Sigmoid colon (tissue), 7 donors: Measurements from ENCODE around the gene HIVEP3. TPM values are rescaled to one million over a fixed set of nuclear protein-coding genes. Genes with fewer than 3 reads are reported as not detected.
A peak's percentile ranks its signal among the peaks of the same experiment; 100 is the strongest.

Source experiments
- DNase-seq: peaks from one replicate; pipeline ENCODE4 v3.0.0-alpha.2; 2019
- H3K27ac ChIP-seq, 4 donors: fragments of 200-600 bp; sonication (generic); one replicate each; pipeline ENCODE4 v1.5.1; 2016 to 2019; ENCODE audit warnings: mild to moderate bottlenecking in 1 of 4
- H3K27me3 ChIP-seq, 3 donors: fragments of 200-600 bp; sonication (generic); one replicate each; pipeline ENCODE4 v1.5.1; 2019; ENCODE audit warnings: mild to moderate bottlenecking in 1 of 3
- H3K36me3 ChIP-seq, 4 donors: fragments of 200-600 bp; sonication (generic); one replicate each; pipeline ENCODE4 v1.5.1; 2016 to 2019
- H3K4me1 ChIP-seq, 4 donors: fragments of 200-600 bp; sonication (generic); one replicate each; pipeline ENCODE4 v1.5.1; 2017 to 2019
- H3K4me3 ChIP-seq, 4 donors: fragments of 200-600 bp; sonication (generic); one replicate each; pipeline ENCODE4 v1.5.1; 2017 to 2019; ENCODE audit warnings: mild to moderate bottlenecking in 2 of 4, moderate library complexity in 1 of 4
- H3K9me3 ChIP-seq, 4 donors: fragments of 200-600 bp in 3 of 4; sonication (generic) in 3 of 4; one replicate each; pipeline versions ENCODE4 v1.5.1 to v1.6.1; 2013 to 2019
- EP300 ChIP-seq, 4 donors: sonication (generic); formaldehyde crosslinking; IDR thresholded peaks; one replicate each; pipeline ENCODE4 v1.6.1; 2017; ENCODE audit warnings: antibody characterized with exemption in 4 of 4
- POLR2A ChIP-seq, 2 donors: fragments of 450-650 bp; IDR thresholded peaks; one replicate each; pipeline ENCODE4 v1.6.1; 2016; ENCODE audit warnings: antibody characterized with exemption in 2 of 2, mild to moderate bottlenecking in 2 of 2, moderate library complexity in 2 of 2
- POLR2AphosphoS5 ChIP-seq, 4 donors: sonication (generic); formaldehyde crosslinking; IDR thresholded peaks; one replicate each; pipeline ENCODE4 v1.6.1; 2017; ENCODE audit warnings: antibody characterized with exemption in 4 of 4
- WGBS, 2 donors: extraction: QIAGEN DNeasy Blood & Tissue Kit; methylation state at CpG; one replicate each; pipeline ENCODE4 v1.1.7; 2013; 5-methylcytosine and 5-hydroxymethylcytosine counted together
- intact Hi-C: fragments of 100-400 bp; cut with DNase I; formaldehyde crosslinking; loops from one replicate; pipeline ENCODE4 v1.15.1; 2023
- polyA plus RNA-seq, 3 donors: library from polyadenylated mRNA; stranded (reverse); fragments of 200-250 nt; gene quantifications; one replicate each; pipeline ENCODE4 v1.2.3, GENCODE V29; 2013
- total RNA-seq, 4 donors: library from RNA; depleted of rRNA; stranded (reverse); fragments of >200 nt; gene quantifications; one replicate each; pipeline ENCODE4 v1.1.0, GENCODE V29; 2016
- TF ChIP-seq, protein P1 (sequence below), 4 experiments: fragments of 450-650 bp in 3 of 4; fragments of 200-600 bp in 1 of 4; IDR thresholded peaks; one replicate each; pipeline ENCODE4 v1.5.1; 2016 to 2019; ENCODE audit warnings: antibody characterized with exemption in 4 of 4, mild to moderate bottlenecking in 3 of 4, moderate library complexity in 2 of 4
- donor health status: healthy with polysubstance abuse.
- donor health status: Bipolar disorder and iron deficiency.
- donor health status: healthy.

The HIVEP3 gene
- total and polyA plus RNA-seq, 7 donors, result 1.4 to 7.8 (median 3.2) TPM

DNA sequence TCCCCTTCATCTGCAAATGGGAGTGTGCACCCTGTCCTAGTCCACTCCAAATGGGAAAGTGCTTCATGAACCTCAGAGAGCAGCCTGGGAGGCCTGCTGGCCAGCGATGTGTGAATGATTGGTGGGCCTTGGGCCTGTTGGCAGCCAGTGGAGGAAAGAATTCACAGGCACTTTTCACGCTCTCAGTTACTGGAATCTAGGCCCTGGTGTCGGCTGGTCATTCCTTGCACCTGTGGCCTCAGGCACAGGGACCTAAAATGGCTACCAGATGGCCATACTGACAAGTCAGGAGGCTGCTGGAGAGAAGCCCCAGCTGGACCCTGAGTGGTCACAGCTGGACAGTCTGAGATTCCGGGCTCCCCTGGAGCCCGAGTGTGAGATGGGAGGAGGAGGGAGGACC is 415.8 kb downstream of the HIVEP3 start:
- Histone ChIP-seq H3K4me1 (peaks cover 0 to 31% (median 27%) of the 10 kb centered on the region in 4 donors), H3K27ac (no peak overlapping the region), H3K36me3 (no peaks in the 10 kb centered on the region), H3K4me3 (no peak overlapping the region), H3K27me3 (no peaks in the 10 kb centered on the region), H3K9me3 (no peaks in the 10 kb centered on the region)
- no peak for DNase-seq
- TF ChIP-seq, protein P1, sequence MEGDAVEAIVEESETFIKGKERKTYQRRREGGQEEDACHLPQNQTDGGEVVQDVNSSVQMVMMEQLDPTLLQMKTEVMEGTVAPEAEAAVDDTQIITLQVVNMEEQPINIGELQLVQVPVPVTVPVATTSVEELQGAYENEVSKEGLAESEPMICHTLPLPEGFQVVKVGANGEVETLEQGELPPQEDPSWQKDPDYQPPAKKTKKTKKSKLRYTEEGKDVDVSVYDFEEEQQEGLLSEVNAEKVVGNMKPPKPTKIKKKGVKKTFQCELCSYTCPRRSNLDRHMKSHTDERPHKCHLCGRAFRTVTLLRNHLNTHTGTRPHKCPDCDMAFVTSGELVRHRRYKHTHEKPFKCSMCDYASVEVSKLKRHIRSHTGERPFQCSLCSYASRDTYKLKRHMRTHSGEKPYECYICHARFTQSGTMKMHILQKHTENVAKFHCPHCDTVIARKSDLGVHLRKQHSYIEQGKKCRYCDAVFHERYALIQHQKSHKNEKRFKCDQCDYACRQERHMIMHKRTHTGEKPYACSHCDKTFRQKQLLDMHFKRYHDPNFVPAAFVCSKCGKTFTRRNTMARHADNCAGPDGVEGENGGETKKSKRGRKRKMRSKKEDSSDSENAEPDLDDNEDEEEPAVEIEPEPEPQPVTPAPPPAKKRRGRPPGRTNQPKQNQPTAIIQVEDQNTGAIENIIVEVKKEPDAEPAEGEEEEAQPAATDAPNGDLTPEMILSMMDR (IDR thresholded peaks at IDR 0.05), result no peak
- TF ChIP-seq POLR2A (IDR thresholded peaks at IDR 0.05) (no peak), POLR2AphosphoS5 (IDR thresholded peaks at IDR 0.05) (peak in 2 of 4 donors; percentile 58 to 59), EP300 (IDR thresholded peaks at IDR 0.05) (no peak)
- WGBS, 2 donors, result 87 to 89% methylated on average over 5 of the region's 5 CpGs
- intact Hi-C loops, result no loop called here

DNA sequence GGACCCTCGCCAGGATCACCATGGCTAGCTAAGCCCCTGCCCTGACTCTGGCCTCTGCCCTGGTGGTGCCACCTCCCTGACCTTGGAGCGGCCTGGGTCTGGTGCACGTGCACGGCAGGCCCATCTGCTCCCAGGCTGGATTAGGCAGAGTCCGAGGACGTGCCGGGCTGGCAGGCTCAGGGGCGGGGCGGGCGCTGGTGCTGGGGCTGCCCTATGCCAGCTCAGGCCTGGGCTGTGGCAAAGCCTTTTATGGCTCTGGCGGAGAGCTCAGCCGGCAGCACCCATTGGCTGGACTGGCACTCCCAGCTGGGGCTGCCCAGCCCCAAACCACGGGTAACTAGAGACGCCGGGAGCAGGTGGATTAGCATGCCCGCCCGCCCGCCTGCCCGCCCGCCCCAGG is 417.1 kb downstream of the HIVEP3 start:
- Histone ChIP-seq H3K27ac (no peak overlapping the region), H3K4me1 (peaks cover 0 to 42% (median 35%) of the 10 kb centered on the region in 4 donors), H3K4me3 (no peak overlapping the region), H3K36me3 (no peaks in the 10 kb centered on the region), H3K9me3 (no peaks in the 10 kb centered on the region), H3K27me3 (no peaks in the 10 kb centered on the region)
- 21 to 78% methylated on average over 20 of the region's 20 CpGs for WGBS, 2 donors
- intact Hi-C loops, result no loop called here
- TF ChIP-seq POLR2A (IDR thresholded peaks at IDR 0.05) (no peak), POLR2AphosphoS5 (IDR thresholded peaks at IDR 0.05) (no peak), EP300 (IDR thresholded peaks at IDR 0.05) (no peak)
- TF ChIP-seq, protein P1 (IDR thresholded peaks at IDR 0.05), result no peak
- no peak for DNase-seq

DNA sequence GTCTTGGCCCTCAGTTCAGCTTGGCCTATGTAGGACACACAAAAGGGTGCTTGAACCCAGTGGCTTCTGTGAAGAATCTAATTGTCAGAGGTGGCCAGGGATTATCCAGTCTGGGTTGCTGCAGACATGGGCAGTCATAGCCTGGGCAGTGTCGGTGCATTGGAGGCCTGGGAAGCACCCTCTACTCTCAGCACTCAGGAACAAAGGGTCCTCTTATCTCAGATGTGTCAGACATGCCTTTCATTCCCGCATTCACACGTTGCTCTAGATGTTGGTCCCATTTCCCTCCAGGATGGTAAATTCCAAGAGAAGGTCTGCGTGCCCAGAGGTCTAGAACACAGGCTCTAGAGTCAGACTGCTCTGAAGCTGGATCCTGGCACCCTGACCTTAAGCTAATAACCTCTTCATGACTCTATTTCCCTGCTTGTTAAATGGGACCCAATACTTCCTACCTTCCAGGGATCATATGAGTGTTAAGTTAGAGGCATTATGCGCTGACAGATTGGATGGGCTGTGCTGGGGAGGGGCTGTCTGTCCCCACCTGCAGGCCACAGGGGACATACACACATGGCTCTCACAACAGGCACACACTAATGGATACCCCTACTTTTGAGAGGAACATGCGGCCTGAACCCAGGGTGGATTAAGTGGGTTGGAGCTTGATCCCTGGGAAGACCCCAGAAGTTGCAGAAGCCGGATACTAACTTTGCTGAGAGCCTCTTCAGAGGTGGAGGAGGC is 417.8 kb downstream of the HIVEP3 start:
- DNase-seq, result no peak
- no peaks in the 10 kb centered on the region for H3K36me3 ChIP-seq
- WGBS, 2 donors, result 57 to 87% methylated on average over 7 of the region's 7 CpGs
- intact Hi-C loops, result no loop called here
- H3K9me3 ChIP-seq, result no peaks in the 10 kb centered on the region
- peak overlapping the region; percentile 88 to 92 (median 90) for H3K27ac ChIP-seq
- H3K27me3 ChIP-seq, result no peaks in the 10 kb centered on the region
- H3K4me3 ChIP-seq, result no peak overlapping the region
- no peak for TF ChIP-seq EP300 (IDR thresholded peaks at IDR 0.05)
- TF ChIP-seq, protein P1 (IDR thresholded peaks at IDR 0.05), result no peak
- TF ChIP-seq POLR2AphosphoS5 (IDR thresholded peaks at IDR 0.05), result no peak
- TF ChIP-seq POLR2A (IDR thresholded peaks at IDR 0.05), result no peak
- peaks cover 0 to 47% (median 41%) of the 10 kb centered on the region in 4 donors for H3K4me1 ChIP-seq

DNA sequence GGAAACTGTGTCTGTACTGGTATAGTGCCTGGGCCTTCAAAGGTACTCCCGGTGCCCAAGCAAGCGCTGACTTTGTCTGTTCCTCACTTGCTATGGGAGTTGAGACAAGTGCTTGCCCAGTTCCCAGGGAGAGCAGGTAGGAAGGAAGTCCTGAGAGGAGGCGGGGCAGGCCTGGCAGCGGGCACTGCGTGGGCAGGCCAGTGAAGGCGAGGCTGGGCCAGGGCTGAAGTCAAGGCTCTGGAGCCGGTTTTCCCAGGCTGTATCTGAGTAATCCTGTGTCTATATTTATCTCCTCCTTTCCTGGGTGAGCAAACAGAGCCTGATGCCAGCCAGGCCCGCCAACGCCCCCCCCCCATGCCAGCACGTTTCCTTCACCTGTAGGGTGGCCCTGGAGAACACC is 418.3 kb downstream of the HIVEP3 start:
- H3K4me1 ChIP-seq, result peaks cover 0 to 53% (median 47%) of the 10 kb centered on the region in 4 donors
- TF ChIP-seq, protein P1 (IDR thresholded peaks at IDR 0.05), result no peak
- TF ChIP-seq POLR2AphosphoS5 (IDR thresholded peaks at IDR 0.05) (no peak), POLR2A (IDR thresholded peaks at IDR 0.05) (no peak), EP300 (IDR thresholded peaks at IDR 0.05) (no peak)
- H3K4me3 ChIP-seq, result no peak overlapping the region
- WGBS, 2 donors, result 25 to 64% methylated on average over 10 of the region's 10 CpGs
- H3K27ac ChIP-seq, result peak overlapping the region; percentile 88 to 92 (median 90)
- no peaks in the 10 kb centered on the region for H3K36me3 ChIP-seq
- H3K9me3 ChIP-seq, result no peaks in the 10 kb centered on the region
- intact Hi-C loops, result no loop called here
- no peaks in the 10 kb centered on the region for H3K27me3 ChIP-seq
- peak; percentile 78 for DNase-seq
